ENCODE measurements around the gene SBNO2. TPM values are rescaled to one million over a fixed set of nuclear protein-coding genes. Genes with fewer than 3 reads are reported as not detected.

SBNO2 gene, protein sequence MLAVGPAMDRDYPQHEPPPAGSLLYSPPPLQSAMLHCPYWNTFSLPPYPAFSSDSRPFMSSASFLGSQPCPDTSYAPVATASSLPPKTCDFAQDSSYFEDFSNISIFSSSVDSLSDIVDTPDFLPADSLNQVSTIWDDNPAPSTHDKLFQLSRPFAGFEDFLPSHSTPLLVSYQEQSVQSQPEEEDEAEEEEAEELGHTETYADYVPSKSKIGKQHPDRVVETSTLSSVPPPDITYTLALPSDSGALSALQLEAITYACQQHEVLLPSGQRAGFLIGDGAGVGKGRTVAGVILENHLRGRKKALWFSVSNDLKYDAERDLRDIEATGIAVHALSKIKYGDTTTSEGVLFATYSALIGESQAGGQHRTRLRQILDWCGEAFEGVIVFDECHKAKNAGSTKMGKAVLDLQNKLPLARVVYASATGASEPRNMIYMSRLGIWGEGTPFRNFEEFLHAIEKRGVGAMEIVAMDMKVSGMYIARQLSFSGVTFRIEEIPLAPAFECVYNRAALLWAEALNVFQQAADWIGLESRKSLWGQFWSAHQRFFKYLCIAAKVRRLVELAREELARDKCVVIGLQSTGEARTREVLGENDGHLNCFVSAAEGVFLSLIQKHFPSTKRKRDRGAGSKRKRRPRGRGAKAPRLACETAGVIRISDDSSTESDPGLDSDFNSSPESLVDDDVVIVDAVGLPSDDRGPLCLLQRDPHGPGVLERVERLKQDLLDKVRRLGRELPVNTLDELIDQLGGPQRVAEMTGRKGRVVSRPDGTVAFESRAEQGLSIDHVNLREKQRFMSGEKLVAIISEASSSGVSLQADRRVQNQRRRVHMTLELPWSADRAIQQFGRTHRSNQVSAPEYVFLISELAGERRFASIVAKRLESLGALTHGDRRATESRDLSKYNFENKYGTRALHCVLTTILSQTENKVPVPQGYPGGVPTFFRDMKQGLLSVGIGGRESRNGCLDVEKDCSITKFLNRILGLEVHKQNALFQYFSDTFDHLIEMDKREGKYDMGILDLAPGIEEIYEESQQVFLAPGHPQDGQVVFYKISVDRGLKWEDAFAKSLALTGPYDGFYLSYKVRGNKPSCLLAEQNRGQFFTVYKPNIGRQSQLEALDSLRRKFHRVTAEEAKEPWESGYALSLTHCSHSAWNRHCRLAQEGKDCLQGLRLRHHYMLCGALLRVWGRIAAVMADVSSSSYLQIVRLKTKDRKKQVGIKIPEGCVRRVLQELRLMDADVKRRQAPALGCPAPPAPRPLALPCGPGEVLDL (N-terminal part only)
- total RNA-seq (2022; extraction: Qiagen RNA extraction): 22.2 to 34.9 TPM (median 32.9 TPM) in 5 replicates

GRCh38 chr19:1173845-1174809 is at the start of gene SBNO2:
Gene SBNO2, minus strand, starts transcription at chr19:1174268. Its CDS starts 19,992 bp downstream, at chr19:1154276.

DNA sequence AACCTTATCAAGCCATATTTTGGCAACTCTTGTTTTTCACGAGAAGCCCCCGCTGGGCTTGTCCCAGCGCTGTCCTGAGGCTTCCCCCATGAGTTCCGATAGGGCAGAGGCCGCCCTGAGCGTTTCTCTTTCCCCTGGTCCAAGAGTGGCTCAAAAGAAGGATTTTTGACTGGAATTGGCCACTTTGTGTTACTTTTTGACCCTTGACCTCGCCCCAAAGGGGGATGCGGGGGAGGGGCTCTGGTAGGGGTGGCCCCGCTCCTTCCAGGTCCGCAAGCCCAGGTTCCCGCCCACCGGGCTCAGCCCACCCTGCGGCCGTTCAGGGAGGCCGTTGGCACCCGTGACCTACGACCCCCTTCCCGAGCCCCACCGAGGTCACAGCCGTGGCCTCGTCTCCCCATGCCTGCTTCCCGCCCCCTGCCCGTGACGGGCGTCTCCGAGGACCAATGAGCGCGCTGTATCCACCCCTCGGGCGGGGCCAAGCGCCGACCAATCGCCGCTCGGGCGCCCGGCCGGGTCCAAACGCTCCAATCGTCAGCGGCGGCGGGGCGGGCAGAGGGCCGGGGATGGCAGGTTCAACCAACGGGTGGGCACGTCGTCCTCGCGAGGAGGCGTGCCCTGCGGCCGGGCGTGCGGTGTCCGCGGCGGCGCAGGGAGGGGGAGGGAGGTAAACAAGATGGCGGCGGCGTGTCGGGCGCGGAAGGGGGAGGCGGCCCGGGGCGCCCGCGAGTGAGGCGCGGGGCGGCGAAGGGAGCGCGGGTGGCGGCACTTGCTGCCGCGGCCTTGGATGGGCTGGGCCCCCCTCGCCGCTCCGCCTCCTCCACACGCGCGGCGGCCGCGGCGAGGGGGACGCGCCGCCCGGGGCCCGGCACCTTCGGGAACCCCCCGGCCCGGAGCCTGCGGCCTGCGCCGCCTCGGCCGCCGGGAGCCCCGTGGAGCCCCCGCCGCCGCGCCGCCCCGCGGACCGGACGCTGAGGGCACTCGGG is 31.3 kb upstream of the SBNO2 start, which contains the start of gene STK11:
STK11 (plus strand) TSS at position 665 of the 986 bp plus-strand sequence. CDS start 1,136 bp downstream, outside the sequence.

GRCh38 chr19:1103708-1104310 is 70.3 kb downstream of the SBNO2 start, which contains the start of gene GPX4:
Gene GPX4, plus strand, starts transcription at chr19:1103994. Its CDS starts 50 bp downstream, at chr19:1104044.

DNA sequence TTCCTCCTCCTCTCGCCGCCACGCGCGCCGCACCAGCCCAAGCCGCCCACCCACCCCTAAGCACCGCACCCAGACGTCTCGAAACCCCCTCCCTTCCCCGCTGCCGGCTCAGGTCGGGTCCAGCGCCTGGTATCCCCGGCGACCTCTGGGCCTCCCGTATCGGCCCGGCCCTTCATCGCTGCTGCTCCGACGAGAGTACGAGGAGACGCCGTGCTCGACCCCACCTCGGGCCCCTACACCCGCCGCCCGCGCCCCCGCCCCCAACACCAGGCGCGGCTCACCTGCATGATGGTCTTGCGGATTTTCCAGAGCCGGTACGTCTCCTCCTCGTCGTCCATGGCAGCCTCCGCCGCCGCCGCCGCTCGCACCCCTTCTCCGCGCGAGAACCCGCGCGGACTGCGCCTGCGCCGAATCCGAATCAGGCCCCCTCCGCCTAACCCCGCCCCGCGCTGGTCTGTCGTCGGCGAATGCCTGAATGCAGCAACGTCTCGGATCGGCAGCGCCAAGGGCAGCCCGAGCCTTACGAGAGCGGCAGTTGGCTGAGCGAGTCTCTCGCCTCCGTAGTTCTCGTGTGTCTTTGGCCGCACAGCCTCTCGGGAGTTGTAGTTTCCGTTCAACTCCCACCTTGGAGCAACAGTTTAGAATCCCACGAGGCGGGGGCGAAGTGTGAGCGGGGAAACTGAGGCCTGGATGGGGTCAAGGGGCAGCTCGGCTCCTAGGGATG is 78.9 kb downstream of the SBNO2 start, which contains the start of gene POLR2E:
POLR2E (minus strand) TSS at position 398 of the 724 bp plus-strand sequence; CDS start at position 338, 60 bp downstream.

DNA sequence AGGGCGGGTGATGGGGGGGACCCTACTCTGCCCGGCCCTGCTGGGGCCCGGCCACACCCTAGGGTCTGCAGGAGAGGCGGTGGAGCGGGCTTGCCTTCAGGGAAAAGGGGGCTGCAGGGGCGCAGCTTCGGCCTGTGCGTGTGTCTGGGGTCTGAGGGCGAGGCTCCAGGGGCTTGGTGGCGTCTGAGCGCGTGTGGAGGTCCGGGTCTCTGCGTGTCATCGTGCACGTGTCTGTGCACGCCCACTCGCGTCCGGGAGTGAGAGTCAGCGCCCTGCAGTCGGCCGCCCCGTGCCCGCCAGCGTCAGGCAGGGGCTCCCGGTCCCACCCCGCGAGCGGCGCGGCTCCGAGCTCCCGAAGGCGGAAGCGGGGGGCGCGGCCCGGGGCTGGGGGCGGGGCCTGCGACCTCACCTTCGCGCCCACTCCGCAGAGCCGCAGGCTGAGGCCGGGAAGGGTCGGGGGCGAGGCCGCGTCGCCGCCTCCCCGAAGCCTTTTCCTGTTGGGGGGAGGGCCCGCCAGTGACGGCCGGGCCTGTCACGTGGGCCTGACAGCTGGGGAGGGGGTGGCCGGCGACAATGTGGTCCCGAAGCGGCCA is 107.2 kb downstream of the SBNO2 start, which contains the start of gene ARHGAP45:
ARHGAP45 (plus strand) TSS at position 420 of the 593 bp plus-strand sequence. CDS start 239 bp downstream, outside the sequence.

Other genes starting within 250 kb of the SBNO2 start
- 3.8 to 6.8 TPM (median 5.1 TPM) in 5 replicates for gene ARID3A, start 248.2 kb downstream of the SBNO2 start, total RNA-seq (2022; extraction: Qiagen RNA extraction)
- gene WDR18, start 189.9 kb downstream of the SBNO2 start, total RNA-seq (2022; extraction: Qiagen RNA extraction): 48.2 to 72.0 TPM (median 68.3 TPM) in 5 replicates
- gene GRIN3B, start 173.8 kb downstream of the SBNO2 start, total RNA-seq (2022; extraction: Qiagen RNA extraction): 2.5 to 3.5 TPM (median 3.2 TPM) in 5 replicates
- gene TMEM259, start 153.1 kb downstream of the SBNO2 start, total RNA-seq (2022; extraction: Qiagen RNA extraction): 80.7 to 142 TPM (median 126 TPM) in 5 replicates
- not detected in 5 replicates for gene RNU6-2, start 152.7 kb downstream of the SBNO2 start, total RNA-seq (2022; extraction: Qiagen RNA extraction)
- 77.2 to 98.9 TPM (median 91.0 TPM) in 5 replicates for gene CNN2, start 147.7 kb downstream of the SBNO2 start, total RNA-seq (2022; extraction: Qiagen RNA extraction)
- gene ABCA7, start 134.2 kb downstream of the SBNO2 start, total RNA-seq (2022; extraction: Qiagen RNA extraction): 13.3 to 21.7 TPM (median 16.4 TPM) in 5 replicates
- gene ARHGAP45, start 107.1 kb downstream of the SBNO2 start, total RNA-seq (2022; extraction: Qiagen RNA extraction): 2.8 to 5.5 TPM (median 5.4 TPM) in 5 replicates
- 193 to 258 TPM (median 237 TPM) in 5 replicates for gene POLR2E, start 78.9 kb downstream of the SBNO2 start, total RNA-seq (2022; extraction: Qiagen RNA extraction)
- 415 to 542 TPM (median 517 TPM) in 5 replicates for gene GPX4, start 70.3 kb downstream of the SBNO2 start, total RNA-seq (2022; extraction: Qiagen RNA extraction)
- gene STK11, start 31.5 kb upstream of the SBNO2 start, total RNA-seq (2022; extraction: Qiagen RNA extraction): 32.1 to 38.5 TPM (median 36.4 TPM) in 5 replicates
- 2.7 to 5.1 TPM (median 4.3 TPM) in 5 replicates for gene CBARP, start 63.7 kb upstream of the SBNO2 start, total RNA-seq (2022; extraction: Qiagen RNA extraction)
- 80.5 to 189 TPM (median 176 TPM) in 5 replicates for gene ATP5F1D, start 67.5 kb upstream of the SBNO2 start, total RNA-seq (2022; extraction: Qiagen RNA extraction)
- gene MIDN, start 74.3 kb upstream of the SBNO2 start, total RNA-seq (2022; extraction: Qiagen RNA extraction): 50.1 to 57.1 TPM (median 55.1 TPM) in 5 replicates
- 92.3 to 213 TPM (median 104 TPM) in 5 replicates for gene CIRBP, start 95.1 kb upstream of the SBNO2 start, total RNA-seq (2022; extraction: Qiagen RNA extraction)
- 45.2 to 91.9 TPM (median 83.0 TPM) in 5 replicates for gene FAM174C, start 101.3 kb upstream of the SBNO2 start, total RNA-seq (2022; extraction: Qiagen RNA extraction)
- gene EFNA2, start 111.6 kb upstream of the SBNO2 start, total RNA-seq (2022; extraction: Qiagen RNA extraction): 1.2 to 2.5 TPM (median 2.3 TPM) in 5 replicates
- 69.7 to 83.5 TPM (median 81.4 TPM) in 5 replicates for gene NDUFS7, start 209.6 kb upstream of the SBNO2 start, total RNA-seq (2022; extraction: Qiagen RNA extraction)
- gene GAMT, start 227.3 kb upstream of the SBNO2 start, total RNA-seq (2022; extraction: Qiagen RNA extraction): 26.6 to 46.5 TPM (median 44.9 TPM) in 5 replicates
- 75.0 to 102 TPM (median 94.7 TPM) in 5 replicates for gene DAZAP1, start 233.3 kb upstream of the SBNO2 start, total RNA-seq (2022; extraction: Qiagen RNA extraction)

Data from A549 treated with AZD2906 at 1 μM for 4 hours (cell line).